ENCODE data around the gene DNAJC18.

DNA sequence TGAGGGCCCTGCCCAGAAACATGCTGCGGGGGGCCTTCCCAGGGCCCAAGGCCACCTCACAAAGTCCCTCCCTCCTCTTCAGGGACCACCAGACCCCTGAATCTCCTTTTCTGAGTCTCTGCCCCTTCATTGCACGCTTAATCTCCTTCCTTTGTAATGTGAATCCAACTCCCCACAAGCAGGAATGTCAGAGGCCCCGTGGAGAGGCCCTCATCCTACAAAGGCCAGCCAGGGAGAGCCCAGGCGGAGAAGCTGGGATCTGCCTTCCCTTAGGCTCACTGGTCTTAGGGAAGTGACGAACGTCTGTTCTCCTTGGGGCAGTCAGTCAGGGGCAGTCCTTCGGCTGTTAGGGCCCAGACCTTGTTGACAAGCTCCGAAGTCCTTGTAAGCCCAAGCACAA lies 33.8 kb upstream of the DNAJC18 start:
- TF ChIP-seq, protein P1, sequence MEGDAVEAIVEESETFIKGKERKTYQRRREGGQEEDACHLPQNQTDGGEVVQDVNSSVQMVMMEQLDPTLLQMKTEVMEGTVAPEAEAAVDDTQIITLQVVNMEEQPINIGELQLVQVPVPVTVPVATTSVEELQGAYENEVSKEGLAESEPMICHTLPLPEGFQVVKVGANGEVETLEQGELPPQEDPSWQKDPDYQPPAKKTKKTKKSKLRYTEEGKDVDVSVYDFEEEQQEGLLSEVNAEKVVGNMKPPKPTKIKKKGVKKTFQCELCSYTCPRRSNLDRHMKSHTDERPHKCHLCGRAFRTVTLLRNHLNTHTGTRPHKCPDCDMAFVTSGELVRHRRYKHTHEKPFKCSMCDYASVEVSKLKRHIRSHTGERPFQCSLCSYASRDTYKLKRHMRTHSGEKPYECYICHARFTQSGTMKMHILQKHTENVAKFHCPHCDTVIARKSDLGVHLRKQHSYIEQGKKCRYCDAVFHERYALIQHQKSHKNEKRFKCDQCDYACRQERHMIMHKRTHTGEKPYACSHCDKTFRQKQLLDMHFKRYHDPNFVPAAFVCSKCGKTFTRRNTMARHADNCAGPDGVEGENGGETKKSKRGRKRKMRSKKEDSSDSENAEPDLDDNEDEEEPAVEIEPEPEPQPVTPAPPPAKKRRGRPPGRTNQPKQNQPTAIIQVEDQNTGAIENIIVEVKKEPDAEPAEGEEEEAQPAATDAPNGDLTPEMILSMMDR (IDR thresholded peaks at IDR 0.05), result no peak
- no peak for TF ChIP-seq POLR2A (IDR thresholded peaks at IDR 0.05)
- TF ChIP-seq POLR2AphosphoS5 (IDR thresholded peaks at IDR 0.05), result no peak
